HG03103 (cell line): Measurements from ENCODE around the gene ASPA.
"Not testable (repeated sequence)": the region's sequence is repeated elsewhere in the genome, so short reads cannot be mapped to it uniquely, and the experiment has no call there.

Experiments used
- ATAC-seq: cut with Tn5 transposase; IDR thresholded peaks from one replicate; pipeline ENCODE4 v1.9.1; 2021; ENCODE audit warnings: low read depth; ENCODE audit not compliant: unreplicated experiment

Gene ASPA

DNA sequence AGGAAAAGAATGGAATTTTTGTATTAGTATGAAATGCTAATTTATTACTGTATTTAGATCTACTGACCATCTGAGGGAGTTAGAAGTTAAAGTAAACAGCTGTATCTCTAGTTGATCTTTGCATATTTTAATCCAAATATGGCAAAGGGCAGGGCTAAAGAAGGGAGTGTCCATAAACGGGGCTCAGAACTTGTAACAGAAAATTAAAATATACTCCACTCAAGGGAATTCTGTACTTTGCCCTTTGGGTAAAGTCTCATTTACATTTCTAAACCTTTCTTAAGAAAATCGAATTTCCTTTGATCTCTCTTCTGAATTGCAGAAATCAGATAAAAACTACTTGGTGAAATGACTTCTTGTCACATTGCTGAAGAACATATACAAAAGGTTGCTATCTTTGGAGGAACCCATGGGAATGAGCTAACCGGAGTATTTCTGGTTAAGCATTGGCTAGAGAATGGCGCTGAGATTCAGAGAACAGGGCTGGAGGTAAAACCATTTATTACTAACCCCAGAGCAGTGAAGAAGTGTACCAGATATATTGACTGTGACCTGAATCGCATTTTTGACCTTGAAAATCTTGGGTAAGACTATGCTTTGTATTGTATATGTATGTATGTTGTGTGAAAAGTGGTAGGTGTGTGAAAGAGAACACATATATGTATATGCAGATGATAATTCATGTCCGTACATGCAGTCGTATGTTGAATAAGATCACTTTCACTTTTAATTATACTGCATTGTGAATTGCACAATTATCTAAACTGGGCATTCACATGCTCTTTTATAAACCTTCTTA is at the start of gene ASPA:
Gene ASPA, plus strand, starts transcription at position 186 of the 799 bp plus-strand sequence. Its CDS starts 163 bp downstream, at position 349.
- no peak for ATAC-seq

DNA sequence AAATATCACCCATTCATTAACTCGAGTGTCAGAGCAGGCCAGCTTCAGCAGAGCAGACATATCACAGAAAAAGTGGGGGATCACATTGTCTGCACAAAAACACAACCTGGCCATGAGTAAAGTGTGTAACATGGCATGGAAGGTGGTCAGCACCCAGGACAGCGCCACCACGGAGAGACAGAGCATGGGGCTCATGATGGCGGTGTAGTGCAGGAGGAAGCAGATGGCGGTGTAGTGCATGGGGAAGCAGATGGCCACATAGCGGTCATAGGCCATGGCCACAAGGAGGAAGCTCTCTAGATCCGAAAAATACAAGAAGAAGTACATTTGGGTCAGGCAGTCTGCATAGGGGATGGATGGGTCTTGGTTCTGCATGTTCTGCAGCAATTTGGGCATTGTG is 42.6 kb upstream of the ASPA start:
- not testable (repeated sequence) for ATAC-seq

DNA sequence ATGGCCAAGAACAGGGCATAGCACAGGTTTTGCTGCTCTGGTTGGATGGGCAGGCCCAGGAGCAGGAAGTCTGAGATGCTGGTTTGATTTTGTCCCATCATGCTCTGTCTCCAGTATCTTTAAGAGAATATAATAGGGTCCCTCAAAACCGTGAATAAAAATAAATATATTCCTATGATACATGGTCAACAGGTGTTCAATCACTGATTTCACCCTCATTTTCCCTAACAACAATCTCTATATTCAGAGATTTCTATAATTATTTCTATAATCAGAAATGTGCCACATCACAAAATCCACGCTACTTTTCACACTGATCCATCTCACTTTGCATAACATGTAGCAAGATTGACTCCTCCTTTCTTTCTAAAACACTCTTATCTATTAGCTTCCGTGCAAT is 42.1 kb upstream of the ASPA start, which contains the start of gene OR1E2:
Gene OR1E2, minus strand, starts transcription at position 101 of the 400 bp plus-strand sequence. Its CDS starts 0 bp downstream, at position 101.
- ATAC-seq: no peak

DNA sequence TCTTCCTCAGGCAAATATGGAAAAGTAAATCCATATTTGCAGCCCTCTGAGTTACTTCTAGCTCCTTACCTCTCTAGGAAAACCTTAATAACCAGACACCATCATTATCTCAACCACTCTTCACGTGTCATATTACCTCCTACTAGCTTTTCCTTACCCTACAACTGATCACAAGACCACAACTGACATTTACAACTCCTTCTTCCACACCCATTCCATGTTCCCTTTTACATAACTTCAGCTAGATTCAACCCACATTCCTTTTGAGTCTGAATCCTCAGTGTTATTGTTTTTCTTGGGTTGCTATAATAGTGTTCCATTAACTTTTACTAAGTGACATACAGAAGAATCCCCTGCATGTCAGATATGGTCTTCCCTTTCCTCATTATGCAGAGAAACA is 37.4 kb upstream of the ASPA start:
- ATAC-seq: no peak

DNA sequence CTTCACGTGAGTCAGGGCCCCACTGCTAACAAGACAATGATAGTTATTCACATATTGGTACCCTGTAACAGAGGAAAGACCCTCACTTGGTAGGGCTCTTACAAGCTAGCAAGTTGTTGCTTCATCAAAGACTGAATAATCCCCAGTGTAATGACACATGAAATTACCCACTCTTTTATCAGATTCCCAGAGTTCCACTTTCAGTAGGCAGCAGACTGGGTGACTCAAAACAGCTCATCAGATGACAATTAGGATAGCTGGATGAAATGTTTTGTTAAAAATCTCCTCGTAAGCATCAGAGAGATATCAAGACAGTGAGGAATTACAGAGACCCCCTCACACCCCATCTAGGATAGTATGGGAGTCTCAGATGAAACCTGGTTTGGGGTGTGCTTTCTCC is 35.3 kb upstream of the ASPA start:
- no peak for ATAC-seq

DNA sequence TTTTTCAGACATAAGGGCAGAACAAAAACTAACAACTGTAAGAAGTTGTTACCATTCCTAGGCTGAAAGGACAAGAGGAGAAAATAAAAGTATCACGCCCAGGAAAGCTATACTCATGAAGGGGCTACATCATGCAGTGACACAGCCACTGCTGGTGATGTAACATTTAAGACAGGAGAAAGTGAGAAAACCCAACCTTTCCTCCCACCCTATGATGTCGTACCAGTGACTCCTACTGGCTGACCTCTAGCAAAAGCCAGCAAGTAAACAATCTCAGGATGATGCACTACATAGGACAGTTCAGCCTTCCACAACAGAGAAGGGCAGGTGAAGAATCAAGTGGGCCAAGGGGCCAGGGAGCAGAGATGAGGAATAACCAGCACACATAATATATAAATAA is 28.2 kb upstream of the ASPA start:
- no peak for ATAC-seq

DNA sequence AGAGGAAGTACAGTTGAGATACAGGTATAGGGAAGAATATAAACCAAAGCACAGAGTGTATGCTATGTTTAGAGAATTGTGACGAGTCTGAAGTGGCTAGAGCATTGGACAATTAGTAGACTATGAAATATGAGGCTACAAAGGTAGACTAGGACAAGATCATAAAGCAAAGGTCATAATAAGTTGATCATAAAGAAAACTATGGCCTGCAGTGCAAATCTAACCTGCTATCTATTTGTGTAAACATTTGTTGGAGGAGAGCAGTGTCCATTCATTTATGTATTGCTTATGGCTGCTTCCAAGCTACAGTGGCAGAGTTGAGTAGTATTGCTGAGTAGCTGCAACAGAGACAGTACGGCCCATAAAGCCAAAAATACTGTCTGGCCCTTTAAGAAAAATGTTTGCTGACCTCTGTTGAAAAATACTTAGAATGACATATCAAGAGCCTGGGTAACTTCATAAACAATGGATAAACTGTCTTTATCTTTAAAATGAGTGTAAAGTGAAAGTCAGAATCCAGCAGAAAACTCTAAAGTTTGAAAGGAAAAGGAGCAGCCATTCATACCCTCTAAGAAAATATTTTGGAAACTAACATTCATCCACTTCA is 27.6 kb upstream of the ASPA start:
- no peak for ATAC-seq

DNA sequence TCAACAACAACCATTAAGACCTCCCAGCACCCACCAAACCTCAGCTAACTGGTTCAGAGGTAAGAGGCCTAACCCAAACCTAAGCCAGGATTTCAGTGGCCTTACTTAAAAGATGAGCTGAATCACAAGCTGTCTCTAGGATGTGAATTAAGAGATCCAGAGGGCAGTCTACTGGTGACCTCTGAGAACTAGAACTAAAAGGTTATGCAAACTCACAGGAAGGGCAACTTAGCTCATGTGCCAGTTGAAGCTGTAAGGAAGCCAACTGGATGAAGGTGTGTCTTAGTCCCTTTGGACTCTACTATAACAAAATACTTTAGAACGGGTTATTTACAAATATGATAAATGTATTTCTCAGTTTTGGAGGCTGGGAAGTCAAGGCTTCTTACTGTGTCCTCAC is 9.4 kb upstream of the ASPA start:
- not testable (repeated sequence) for ATAC-seq

DNA sequence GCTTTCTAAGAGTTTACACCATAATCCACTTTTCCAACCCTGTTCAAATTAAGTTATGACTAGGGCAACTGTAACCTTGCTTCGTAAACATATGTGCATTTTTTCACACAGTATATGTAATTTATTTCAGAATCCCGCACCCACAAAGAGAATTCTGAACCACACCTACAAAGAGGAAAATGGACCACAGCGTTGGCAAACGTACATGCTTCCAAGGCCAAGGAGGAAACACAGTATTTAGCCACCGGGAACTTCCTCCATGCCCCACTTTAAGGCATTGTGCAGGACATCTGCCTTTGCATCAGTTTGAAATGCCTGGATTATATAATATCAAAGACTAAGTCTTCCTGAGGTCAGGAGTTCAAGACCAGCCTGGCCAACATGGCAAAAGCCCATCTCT is 6.3 kb upstream of the ASPA start:
- ATAC-seq: no peak

DNA sequence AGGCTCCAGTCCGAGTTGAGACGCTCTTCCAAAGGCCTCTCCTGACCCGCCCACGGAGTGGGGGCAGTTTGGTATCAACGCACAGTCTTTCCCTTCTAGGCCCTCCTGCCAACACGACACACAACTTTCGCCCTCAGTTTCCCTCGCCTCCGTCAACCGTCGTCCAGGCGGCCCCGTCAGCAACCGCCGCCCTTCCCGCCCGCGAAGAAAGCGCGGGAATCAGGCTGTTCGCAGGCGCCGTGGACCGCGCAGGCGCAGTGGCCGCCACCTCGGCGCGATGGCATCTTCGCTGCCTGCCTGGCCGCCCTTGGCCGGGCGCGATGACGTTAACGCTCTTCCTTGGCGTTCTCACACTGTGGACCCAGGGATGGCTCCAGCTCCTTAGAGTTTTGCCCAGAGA is 4.2 kb upstream of the ASPA start, which contains the start of gene SPATA22:
Gene SPATA22, minus strand, starts transcription at position 221 of the 400 bp plus-strand sequence. CDS start 2,494 bp downstream, outside the sequence.
- no peak for ATAC-seq

DNA sequence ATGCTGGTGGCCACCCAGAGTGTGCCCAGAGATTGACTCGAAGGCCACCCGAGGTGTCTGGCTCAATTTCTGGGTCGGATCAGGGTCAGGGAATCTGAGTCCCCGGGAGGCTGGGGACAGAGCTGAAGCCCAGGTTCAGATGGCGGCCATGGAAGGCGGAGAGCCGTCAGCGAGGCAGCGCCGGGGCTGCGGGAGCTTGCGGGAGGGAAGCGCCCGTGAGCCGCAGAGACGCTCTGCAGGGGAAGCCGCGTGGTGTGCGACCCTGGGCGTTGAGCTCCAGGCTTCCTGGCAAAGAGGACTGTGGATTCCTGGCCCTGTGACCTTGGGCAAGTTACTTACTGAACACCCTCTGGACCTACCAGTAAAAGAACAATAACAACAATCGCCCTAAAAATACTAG is 3.7 kb upstream of the ASPA start:
- ATAC-seq: no peak

DNA sequence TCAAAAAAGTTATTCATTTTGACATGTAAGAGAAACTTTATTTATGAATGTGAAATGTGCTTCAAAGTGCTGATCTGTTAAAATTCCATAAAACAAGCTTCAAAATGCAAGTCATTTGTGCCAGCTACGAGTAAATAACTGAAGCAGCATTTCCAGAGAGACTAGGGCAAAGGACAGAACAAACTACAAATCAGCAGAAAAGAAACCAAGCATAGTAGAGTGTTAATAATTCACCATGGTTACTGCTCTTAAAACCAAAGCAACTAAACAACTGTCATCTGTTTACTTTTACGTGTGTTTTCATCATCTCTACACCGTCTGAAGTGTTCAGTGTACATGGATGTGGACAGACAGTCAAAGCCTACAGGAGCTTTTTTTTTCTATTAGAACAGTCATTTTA is 1.6 kb upstream of the ASPA start:
- no peak for ATAC-seq

DNA sequence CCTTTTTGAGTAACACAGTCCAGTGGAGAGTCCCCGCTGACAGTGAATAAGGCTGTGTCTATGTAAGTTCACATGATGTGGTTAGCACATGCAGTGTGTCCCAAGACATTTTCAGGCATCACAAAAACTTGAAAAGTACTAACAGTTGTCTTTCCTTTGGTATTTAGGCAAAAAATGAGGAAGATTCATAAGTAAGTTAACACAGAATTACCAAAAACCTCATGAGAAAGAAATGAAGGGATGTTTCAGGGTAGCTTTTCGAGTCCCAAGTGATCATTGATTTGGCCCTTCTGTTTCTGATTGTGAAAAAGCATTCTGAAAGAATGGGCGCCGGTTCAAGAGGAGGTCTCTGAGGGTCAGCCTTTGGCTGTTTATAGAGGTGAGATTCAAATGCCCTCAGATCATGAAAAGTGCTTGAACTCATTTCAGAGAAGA is 529 bp upstream of the ASPA start:
- ATAC-seq: no peak

DNA sequence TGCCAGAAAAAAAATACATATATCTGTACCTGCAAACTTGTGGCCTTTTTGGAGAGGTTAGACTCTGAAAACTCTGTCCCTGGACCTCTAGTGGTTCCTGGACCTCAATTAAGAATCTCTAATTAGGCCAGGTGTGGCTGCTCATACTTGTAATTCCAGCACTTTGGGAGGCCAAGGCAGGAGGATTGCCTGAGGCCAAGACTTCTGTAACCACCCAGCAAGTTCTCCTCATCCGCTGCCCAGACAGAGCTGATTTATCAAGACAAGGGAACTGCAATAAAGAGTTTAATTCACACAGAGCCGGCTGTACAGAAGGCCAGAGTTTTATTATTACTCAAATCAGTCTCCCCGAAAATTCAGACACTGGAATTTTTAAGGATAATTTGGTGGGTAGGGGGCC is 4.2 kb downstream of the ASPA start:
- ATAC-seq: no peak

DNA sequence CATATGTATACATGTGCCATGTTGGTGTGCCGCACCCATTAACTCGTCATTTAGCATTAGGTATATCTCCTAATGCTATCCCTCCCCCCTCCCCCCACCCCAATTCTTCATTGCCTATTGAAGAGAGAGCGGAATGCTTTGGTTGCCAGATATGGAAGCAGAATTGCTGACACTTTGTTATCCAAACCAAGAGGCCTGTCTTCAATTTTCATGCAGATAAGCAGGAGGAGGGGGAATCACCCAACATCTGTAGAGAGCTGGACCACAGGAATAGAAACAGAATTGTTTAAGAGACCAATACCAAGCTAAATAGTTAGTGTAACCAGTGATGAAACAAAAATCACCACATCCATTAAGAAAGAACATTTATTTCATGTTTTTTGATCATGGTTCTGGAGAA is 7.1 kb downstream of the ASPA start:
- ATAC-seq: no peak

DNA sequence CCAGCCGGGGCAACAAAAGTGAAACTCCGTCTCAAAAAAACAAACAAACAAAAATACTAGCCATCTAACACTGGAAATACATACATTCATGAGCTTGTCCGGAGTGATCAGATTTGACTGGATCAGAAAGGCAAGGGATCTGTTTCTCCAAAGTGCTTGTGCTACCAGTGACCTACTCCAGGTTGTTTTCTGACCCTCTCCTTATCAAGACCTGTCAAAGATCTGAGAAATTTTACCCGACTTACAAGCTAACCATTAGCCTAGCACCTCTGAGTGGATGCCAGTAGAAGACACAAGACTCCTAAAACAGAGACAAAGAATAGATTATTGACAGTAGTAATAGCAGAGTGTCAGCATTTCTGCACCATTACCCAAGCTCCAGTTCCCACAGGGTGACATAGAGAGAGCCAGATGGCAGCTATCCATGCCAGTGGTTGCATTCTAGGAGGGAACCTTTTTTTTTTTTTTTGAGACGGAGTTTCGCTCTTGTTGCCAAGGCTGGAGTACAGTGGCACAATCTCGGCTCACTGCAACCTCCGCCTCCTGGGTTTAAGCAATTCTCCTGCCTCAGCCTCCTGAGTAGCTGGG is 9.8 kb downstream of the ASPA start:
- ATAC-seq: no peak

DNA sequence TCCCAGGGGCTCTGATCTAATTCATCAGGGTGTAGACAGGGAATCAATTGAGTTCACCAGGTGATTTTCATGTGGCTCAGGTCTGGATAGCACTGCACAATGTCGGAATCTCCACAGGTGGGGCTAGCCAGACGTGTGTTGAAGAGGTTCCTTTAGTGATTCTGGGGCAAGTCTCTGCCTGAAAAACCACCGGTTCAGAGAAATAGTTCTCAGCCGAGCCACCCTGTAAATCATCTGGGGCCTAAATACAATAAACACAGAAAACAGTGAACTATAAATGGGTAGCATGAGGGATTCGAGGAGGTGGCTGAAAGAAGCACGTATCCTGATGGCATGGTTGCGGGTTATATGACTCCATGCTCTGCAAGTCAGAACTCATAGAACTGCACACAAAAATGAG is 21.3 kb downstream of the ASPA start:
- no peak for ATAC-seq

DNA sequence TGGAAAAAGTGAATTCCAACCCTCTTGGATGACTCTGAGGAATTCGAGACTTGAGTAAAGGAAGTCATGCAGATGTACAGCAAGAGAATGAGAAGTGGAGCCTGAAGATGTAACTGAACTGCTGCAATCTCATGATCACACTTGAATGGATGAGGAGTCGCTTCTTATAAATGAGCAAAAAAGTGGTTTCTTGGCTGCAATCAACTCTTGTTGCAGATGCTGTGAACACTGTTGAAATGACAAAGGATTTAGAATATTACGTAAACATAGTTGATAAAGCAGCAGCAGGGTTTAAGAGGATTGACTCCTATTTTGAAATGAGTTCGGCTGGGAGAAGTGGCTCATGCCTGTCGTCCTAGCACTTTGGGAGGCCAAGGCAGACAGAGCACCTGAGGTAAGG is 25.5 kb downstream of the ASPA start:
- no peak for ATAC-seq

DNA sequence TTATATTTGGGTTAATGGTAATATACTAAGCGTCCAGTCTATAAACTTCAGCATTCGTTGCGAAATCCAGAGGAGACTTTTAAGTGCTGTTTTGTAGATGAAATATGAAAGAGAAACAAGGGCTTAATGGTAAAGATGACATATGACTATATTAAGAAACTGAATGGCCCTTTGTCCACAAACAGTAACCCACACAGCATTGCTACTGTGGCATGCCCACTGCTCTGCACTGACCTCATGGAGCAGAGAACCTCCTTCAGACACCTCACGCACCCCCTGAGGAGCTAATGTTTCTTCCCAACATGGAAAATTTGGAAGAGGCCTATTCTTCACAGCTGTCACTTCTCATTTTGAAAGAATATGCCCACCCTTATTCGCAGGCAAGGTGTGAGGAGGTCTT is 26.7 kb downstream of the ASPA start:
- ATAC-seq: no peak

DNA sequence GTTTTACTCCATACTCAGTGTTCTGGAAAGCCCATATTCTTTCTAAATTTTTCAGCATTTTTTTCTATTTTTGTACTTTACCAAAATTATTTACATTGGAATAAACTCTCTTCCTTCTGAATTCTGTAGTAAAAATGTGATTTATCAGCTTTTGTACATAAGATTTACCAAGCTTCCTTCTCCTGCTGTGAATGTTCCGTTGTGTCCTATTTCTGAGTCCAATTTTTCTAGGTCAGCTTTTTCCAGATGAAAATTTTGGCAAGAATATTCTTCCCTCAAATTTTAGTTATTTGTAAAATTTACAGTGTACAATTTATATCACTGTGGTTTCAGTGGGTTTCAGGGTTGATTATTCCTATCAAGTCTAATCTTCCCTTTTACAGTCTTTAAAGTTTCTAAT is 27.5 kb downstream of the ASPA start:
- ATAC-seq: no peak

DNA sequence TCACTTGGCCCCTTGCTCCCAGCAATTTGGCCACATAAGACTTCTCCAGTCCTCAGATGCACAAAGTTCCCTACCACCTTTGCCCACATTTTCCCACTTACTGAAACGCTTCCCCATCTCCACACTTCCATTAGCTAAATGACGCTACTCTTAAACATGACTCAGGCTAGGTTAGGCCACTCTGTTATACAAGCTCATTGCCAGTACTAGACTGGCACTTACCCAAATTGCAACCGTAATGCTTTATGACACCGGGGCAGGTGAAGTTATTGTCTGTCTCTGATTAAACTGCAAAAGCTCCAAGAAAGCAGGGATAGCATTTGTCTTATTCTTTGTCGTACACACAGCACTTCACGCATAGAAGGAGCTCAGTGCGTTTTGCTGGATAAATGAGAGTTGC is 29.2 kb downstream of the ASPA start:
- no peak for ATAC-seq

DNA sequence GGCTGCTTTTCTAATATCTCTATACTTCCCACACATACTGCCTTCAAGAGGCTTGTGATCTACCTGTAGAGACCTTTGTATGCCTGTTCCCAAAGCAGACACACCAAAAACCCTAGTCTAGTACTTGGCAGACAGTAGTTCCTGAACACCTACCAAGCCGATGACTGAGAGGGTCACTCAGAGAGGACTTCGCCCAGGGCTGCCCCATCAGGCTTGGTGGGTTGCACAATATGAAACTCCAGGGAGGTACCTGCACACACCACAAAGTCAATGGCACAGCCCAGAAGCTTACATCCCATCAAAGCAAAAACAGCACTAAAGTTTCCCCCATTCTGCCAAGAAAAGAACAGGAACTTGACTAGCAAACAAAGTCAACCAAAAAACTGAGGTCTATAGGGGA is 30.3 kb downstream of the ASPA start:
- ATAC-seq: no peak
